HepG2 (cell line): ENCODE results near the gene HOXC10. TPM values are rescaled to one million over a fixed set of nuclear protein-coding genes. Genes with fewer than 3 reads are reported as not detected.

ENCODE experiments used
- ATAC-seq: fragments of 200-7000 bp; cut with Tn5 transposase; 3 replicates; pipeline ENCODE4 v1.9.1; 2020; ENCODE audit warnings: mild to moderate bottlenecking, moderate library complexity
- BruUV-seq: library from RNA; stranded (reverse); fragments of 400-500 nt; replicated peaks from 2 replicates; lab custom pipeline; 2021; lab: Mats Ljungman, UMichigan
- CTCF ChIA-PET: fragments of 300-600 bp; formaldehyde crosslinking; extraction: SDS; loops from one replicate; lab custom pipeline; 2021; ENCODE audit warnings: low total read pairs, inconsistent platforms, low intra/inter-chr PET ratio; lab: Yijun Ruan, JAX
- POLR2A ChIA-PET: fragments of 350-600 bp; sonication (Branson Sonifier 250); formaldehyde crosslinking; loops from one replicate; lab custom pipeline; 2020; ENCODE audit warnings: antibody characterized with exemption, inconsistent platforms; lab: Yijun Ruan, JAX
- DNase-seq: peaks from one replicate; pipeline ENCODE4 v3.0.0-alpha.2; 2015; ENCODE audit warnings: low spot score
- FAIRE-seq: peaks from 3 replicates; lab custom pipeline; 2011; peaks lifted over from hg19 to GRCh38; lab: Jason Lieb, UNC
- H2AFZ ChIP-seq: one replicate; pipeline ENCODE4 v1.6.1; 2011; ENCODE audit warnings: low read length, inconsistent platforms
- H3K27ac ChIP-seq: fragments of 300-600 bp; 3 replicates; pipeline ENCODE4 v1.8.0; 2011; ENCODE audit warnings: mixed run types, mild to moderate bottlenecking, mixed read lengths, low read length, inconsistent platforms; ENCODE audit not compliant: insufficient read depth; ENCODE audit errors: extremely low read length
- H3K27me3 ChIP-seq, 2 experiments: fragments of 200-600 bp in 1 of 2; 2 replicates in 1 of 2; 3 replicates in 1 of 2; pipeline versions ENCODE4 v1.6.0 to v1.8.0; 2011; ENCODE audit warnings: low read length in 2 of 2, mild to moderate bottlenecking in 2 of 2, moderate library complexity in 2 of 2, inconsistent platforms in 1 of 2; ENCODE audit not compliant: insufficient read depth in 2 of 2, control insufficient read depth in 1 of 2
- H3K36me3 ChIP-seq, 2 experiments: fragments of 200-600 bp in 1 of 2; replicated peaks in 1 of 2; 2 replicates in 1 of 2; 3 replicates in 1 of 2; pipeline versions ENCODE4 v1.5.1 to v1.8.0; 2011; ENCODE audit warnings: low read length in 2 of 2, inconsistent platforms in 1 of 2; ENCODE audit not compliant: insufficient read depth in 2 of 2, control insufficient read depth in 1 of 2
- H3K4me1 ChIP-seq: 2 replicates; pipeline ENCODE4 v1.5.1; 2012; ENCODE audit warnings: low read length, inconsistent platforms; ENCODE audit not compliant: insufficient read depth
- H3K4me2 ChIP-seq: 2 replicates; pipeline ENCODE4 v1.6.0; 2011; ENCODE audit warnings: low read depth, low read length, inconsistent platforms
- H3K4me3 ChIP-seq, 3 experiments: fragments of 200-600 bp in 1 of 3; sonication (generic), shearing (Covaris generic) in 1 of 3; replicated peaks in 1 of 3; 2 replicates each; pipeline ENCODE4 v1.5.1; 2011 to 2016; ENCODE audit warnings: low read length in 3 of 3, inconsistent platforms in 2 of 3, low read depth in 2 of 3, mild to moderate bottlenecking in 2 of 3, control low read depth in 1 of 3, mixed read lengths in 1 of 3; ENCODE audit not compliant: insufficient read depth in 1 of 3
- H3K79me2 ChIP-seq: one replicate; pipeline ENCODE4 v1.6.1; 2011; ENCODE audit warnings: low read length, inconsistent platforms; ENCODE audit not compliant: insufficient read depth
- H3K9ac ChIP-seq: 2 replicates; pipeline ENCODE4 v1.6.0; 2011; ENCODE audit warnings: mild to moderate bottlenecking, low read depth, low read length, inconsistent platforms; ENCODE audit not compliant: insufficient read depth
- H3K9me3 ChIP-seq: 2 replicates; pipeline ENCODE4 v1.5.1; 2012; ENCODE audit warnings: mild to moderate bottlenecking, low read length
- H4K20me1 ChIP-seq: 2 replicates; pipeline ENCODE4 v1.6.0; 2011; ENCODE audit warnings: inconsistent platforms, mild to moderate bottlenecking, low read length, moderate library complexity; ENCODE audit not compliant: insufficient read depth
- CTCF ChIP-seq: sonication (generic); formaldehyde crosslinking; IDR thresholded peaks from 2 replicates; pipeline ENCODE4 v1.5.0; 2020; ENCODE audit warnings: mild to moderate bottlenecking, missing genetic modification reagents, moderate library complexity
- JUN ChIP-seq: sonication (generic); formaldehyde crosslinking; IDR thresholded peaks from 2 replicates; pipeline ENCODE4 v1.4.0; 2020; ENCODE audit warnings: mild to moderate bottlenecking, missing genetic modification reagents
- SRSF1 ChIP-seq: fragments of 200-400 bp; formaldehyde crosslinking; optimal IDR thresholded peaks from 2 replicates; pipeline ENCODE3; 2017; ENCODE audit warnings: mild to moderate bottlenecking, low read depth, low read length, moderate library complexity
- STAG1 ChIP-seq: sonication (generic); formaldehyde crosslinking; IDR thresholded peaks from 2 replicates; pipeline ENCODE4 v1.4.0; 2020; ENCODE audit warnings: missing genetic modification reagents
- ZSCAN31 ChIP-seq: sonication (generic); formaldehyde crosslinking; IDR thresholded peaks from 2 replicates; pipeline ENCODE4 v1.5.0; 2020; ENCODE audit warnings: low read depth, mild to moderate bottlenecking, missing genetic modification reagents
- WGBS: methylation state at CpG from one replicate; pipeline ENCODE4 v1.1.6; 2017; ENCODE audit warnings: low lambda C conversion rate; 5-methylcytosine and 5-hydroxymethylcytosine counted together
- in situ Hi-C: cut with HindIII; loops from 2 replicates; pipeline ENCODE4 v1.10.0; 2017; ENCODE audit warnings: low pct_unique_long_range_greater_than_20kb; ENCODE audit not compliant: extremely low pct_ligation_motif_present
- intact Hi-C: fragments of 100-400 bp; cut with micrococcal nuclease; formaldehyde crosslinking; loops from one replicate; pipeline ENCODE4 v1.10.0; 2022; ENCODE audit not compliant: unreplicated experiment
- polyA plus RNA-seq, 8 experiments: library from polyadenylated mRNA; depleted of rRNA in 3 of 8; stranded (reverse) in 7 of 8; unstranded in 1 of 8; fragments of >200 nt; fragmentation: Illumina TruSeq in 4 of 8; extraction: Trizol in 4 of 8; gene quantifications; 2 replicates each; pipeline versions ENCODE4 v1.2.1 to v1.2.3, GENCODE V29; 2011 to 2016; ENCODE audit warnings: low read depth in 4 of 8, missing spikeins in 1 of 8, mixed read lengths in 1 of 8; ENCODE audit not compliant: insufficient read depth in 1 of 8
- total RNA-seq, 5 experiments: library from RNA; depleted of rRNA; stranded (reverse); fragments of >200 nt; fragmentation: Illumina TruSeq; extraction: Trizol; gene quantifications; 2 replicates each; pipeline ENCODE4 v1.2.3, GENCODE V29; 2016; ENCODE audit warnings: low read depth in 1 of 5

Gene HOXC10
- total and polyA plus RNA-seq, 2 of the 13 experiments (the other 11 are each of a cell fraction or from before 2014, with no cell fraction given), result not detected

- ChIA-PET CTCF (interaction anchor here (3.3 kb wide), 1 partner anchor 203 kb away, joined by 26 read pairs; no protein-coding TSS in a partner anchor), POLR2A (no interaction called here)
- no TSS peak for BruUV-seq
- no peak for ATAC-seq
- no peak for FAIRE-seq
- H3K4me1 ChIP-seq, result peaks cover 33% of the 10 kb centered on the region
- peak overlapping the region in 1 of 3 experiments; percentile 42; a peak in 1 of 6 replicates for H3K4me3 ChIP-seq
- in situ Hi-C loops, result no loop called here
- no peaks in the 10 kb centered on the region for H3K79me2 ChIP-seq
- no peak overlapping the region for H3K27ac ChIP-seq
- TF ChIP-seq JUN (no peak), ZSCAN31 (CRISPR knock-in tag) (no peak), CTCF (CRISPR knock-in tag) (peak; percentile 45), STAG1 (CRISPR knock-in tag) (peak; percentile 32), SRSF1 (no peak)
- peaks cover 25 to 89% of the 10 kb centered on the region in 2 experiments for H3K27me3 ChIP-seq
- intact Hi-C loops, result loop anchor here (10.0 kb wide), 1 partner anchor 361 kb away; the partner anchor contains the start of gene GPR84
- no peaks in the 10 kb centered on the region for H4K20me1 ChIP-seq
- DNase-seq, result no peak
- no peak overlapping the region for H3K9ac ChIP-seq
- no peak overlapping the region for H2AFZ ChIP-seq
- no peaks in the 10 kb centered on the region for H3K9me3 ChIP-seq
- 31% methylated on average over 11 of the region's 20 CpGs for WGBS
- H3K36me3 ChIP-seq, result no peaks in the 10 kb centered on the region
- H3K4me2 ChIP-seq, result no peak overlapping the region
Measured at GRCh38 chr12:54004063-54004840, 19.3 kb downstream of the HOXC10 start.
